ENCODE results near the gene MAP2K6.

Gene MAP2K6

DNA sequence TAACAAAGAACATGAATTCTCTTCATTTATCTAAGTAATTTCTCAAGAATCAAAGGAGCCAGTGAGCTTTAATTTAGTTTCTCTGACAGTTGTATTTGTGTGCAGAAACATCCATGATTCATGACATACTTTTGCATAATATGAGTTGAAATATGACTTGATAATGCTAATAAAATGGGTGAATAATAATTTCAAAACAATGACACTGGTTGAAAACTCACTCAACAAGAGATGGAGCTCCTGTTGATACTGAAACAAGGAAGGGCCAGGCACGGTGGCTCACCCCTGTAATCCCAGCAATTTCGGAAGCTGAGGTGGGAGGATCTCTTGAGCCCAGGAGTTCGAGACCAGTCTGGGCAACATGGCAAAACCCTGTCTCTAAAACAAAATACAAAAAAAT, 147.0 kb downstream of the MAP2K6 start:
- Histone ChIP-seq H3K9ac (ENCODE audit: low read length) (no peak overlapping the region), H3K27me3 (ENCODE audit: control insufficient read depth, insufficient read depth, low read length) (no peaks in the 10 kb centered on the region), H3K4me1 (ENCODE audit: control insufficient read depth, insufficient read depth, low read length) (no peaks in the 10 kb centered on the region), H3K4me3 (ENCODE audit: low read length) (no peak overlapping the region), H3K27ac (ENCODE audit: low read depth, low read length) (no peak overlapping the region), H3K36me3 (ENCODE audit: control insufficient read depth, insufficient read depth, low read length) (no peaks in the 10 kb centered on the region)

DNA sequence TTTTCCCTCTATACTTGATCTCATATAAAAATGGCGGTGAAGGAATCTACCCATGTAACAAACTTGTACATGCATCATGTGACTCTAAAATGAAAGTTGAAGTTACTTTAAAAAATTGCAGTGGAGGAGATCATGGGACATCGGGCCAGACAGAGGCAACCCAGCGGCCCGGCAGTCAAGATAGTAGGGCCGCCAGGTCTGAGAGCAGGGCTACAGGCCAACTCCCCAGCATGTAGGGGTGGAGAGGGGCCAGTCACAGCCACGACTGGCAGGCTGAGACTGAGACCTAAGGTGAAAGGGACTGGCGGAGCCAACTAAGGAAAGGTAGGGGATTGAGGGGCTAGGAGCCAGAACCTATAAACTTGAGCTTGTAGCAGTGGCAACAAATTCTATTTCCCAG, 150.9 kb downstream of the MAP2K6 start:
- Histone ChIP-seq H3K36me3 (ENCODE audit: control insufficient read depth, insufficient read depth, low read length) (no peaks in the 10 kb centered on the region), H3K27ac (ENCODE audit: low read depth, low read length) (no peak overlapping the region), H3K9ac (ENCODE audit: low read length) (no peak overlapping the region), H3K4me1 (ENCODE audit: control insufficient read depth, insufficient read depth, low read length) (no peaks in the 10 kb centered on the region), H3K4me3 (ENCODE audit: low read length) (no peak overlapping the region), H3K27me3 (ENCODE audit: control insufficient read depth, insufficient read depth, low read length) (no peaks in the 10 kb centered on the region)

DNA sequence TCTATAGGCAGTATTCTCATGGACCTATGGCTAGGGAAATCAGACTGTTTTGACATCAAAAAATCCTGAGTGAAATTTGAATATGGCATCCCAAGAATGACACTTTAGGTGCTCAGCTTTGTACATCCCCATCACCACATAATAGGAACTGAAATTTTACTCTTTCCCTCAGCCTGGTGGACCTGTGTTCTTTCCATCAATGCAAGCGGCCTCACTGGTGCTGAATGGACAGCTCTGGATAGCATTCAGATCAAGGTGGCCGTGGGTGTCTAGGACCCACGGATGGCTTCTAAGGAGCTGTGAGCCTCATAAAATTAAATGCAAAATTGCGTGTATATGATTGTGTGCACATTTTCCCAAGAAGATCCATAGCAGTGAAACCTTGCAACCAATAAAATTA, 152.6 kb downstream of the MAP2K6 start:
- Histone ChIP-seq H3K27ac (ENCODE audit: low read depth, low read length) (no peak overlapping the region), H3K4me1 (ENCODE audit: control insufficient read depth, insufficient read depth, low read length) (no peaks in the 10 kb centered on the region)

DNA sequence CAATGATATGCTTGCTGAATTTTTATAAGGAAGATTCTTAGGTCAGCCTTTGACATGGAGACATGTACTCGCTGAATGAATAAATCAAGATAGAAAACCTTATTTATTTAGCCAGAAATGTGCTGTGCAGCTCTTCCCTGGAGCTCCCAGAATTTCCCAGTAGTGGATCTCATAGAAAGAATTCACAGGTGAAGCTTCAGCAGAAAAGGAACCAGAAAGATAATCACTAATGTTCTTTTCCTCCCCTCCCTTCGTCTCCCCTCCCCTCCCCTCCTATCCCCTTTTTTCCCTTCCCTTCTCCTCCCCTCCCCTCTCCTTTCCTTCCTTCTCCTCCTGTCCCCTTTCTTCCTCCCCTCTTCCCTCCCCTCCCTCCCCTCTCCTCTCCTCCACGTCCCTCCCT, 158.2 kb downstream of the MAP2K6 start:
- Histone ChIP-seq H3K4me3 (ENCODE audit: low read length) (no peak overlapping the region), H3K27ac (ENCODE audit: low read depth, low read length) (no peak overlapping the region)

More for the DNA sequence above, 152.6 kb downstream of the MAP2K6 start:
- Histone ChIP-seq H3K9ac (ENCODE audit: low read length) (no peak overlapping the region), H3K4me3 (ENCODE audit: low read length) (no peak overlapping the region), H3K27me3 (ENCODE audit: control insufficient read depth, insufficient read depth, low read length) (no peaks in the 10 kb centered on the region), H3K36me3 (ENCODE audit: control insufficient read depth, insufficient read depth, low read length) (no peaks in the 10 kb centered on the region)

DNA sequence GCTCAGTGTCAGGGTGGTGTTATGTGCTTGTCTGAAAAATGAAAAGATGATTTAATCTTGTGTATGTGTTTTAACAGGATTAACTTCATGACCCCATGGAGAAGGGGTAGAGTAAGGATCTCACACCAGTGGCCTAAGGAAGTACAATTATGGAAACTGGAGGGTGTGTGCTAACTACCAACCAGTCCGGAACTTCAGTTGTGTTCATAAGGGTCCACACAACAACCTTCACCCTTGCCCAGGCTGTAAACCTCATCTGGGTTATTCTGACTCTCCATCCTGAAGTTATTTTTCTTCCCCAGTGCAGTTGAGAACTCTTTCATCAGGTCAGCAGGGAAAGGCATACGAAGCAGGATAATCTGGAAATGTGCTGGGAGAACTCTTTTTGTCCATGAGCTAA, 158.9 kb downstream of the MAP2K6 start:
- H3K4me3 ChIP-seq (ENCODE audit: low read length): no peak overlapping the region
- no peak overlapping the region for H3K27ac ChIP-seq (ENCODE audit: low read depth, low read length)
- H3K4me1 ChIP-seq (ENCODE audit: control insufficient read depth, insufficient read depth, low read length): no peaks in the 10 kb centered on the region

More for the DNA sequence above, 158.2 kb downstream of the MAP2K6 start:
- Histone ChIP-seq H3K36me3 (ENCODE audit: control insufficient read depth, insufficient read depth, low read length) (no peaks in the 10 kb centered on the region), H3K9ac (ENCODE audit: low read length) (no peak overlapping the region), H3K4me1 (ENCODE audit: control insufficient read depth, insufficient read depth, low read length) (no peaks in the 10 kb centered on the region), H3K27me3 (ENCODE audit: control insufficient read depth, insufficient read depth, low read length) (no peaks in the 10 kb centered on the region)

DNA sequence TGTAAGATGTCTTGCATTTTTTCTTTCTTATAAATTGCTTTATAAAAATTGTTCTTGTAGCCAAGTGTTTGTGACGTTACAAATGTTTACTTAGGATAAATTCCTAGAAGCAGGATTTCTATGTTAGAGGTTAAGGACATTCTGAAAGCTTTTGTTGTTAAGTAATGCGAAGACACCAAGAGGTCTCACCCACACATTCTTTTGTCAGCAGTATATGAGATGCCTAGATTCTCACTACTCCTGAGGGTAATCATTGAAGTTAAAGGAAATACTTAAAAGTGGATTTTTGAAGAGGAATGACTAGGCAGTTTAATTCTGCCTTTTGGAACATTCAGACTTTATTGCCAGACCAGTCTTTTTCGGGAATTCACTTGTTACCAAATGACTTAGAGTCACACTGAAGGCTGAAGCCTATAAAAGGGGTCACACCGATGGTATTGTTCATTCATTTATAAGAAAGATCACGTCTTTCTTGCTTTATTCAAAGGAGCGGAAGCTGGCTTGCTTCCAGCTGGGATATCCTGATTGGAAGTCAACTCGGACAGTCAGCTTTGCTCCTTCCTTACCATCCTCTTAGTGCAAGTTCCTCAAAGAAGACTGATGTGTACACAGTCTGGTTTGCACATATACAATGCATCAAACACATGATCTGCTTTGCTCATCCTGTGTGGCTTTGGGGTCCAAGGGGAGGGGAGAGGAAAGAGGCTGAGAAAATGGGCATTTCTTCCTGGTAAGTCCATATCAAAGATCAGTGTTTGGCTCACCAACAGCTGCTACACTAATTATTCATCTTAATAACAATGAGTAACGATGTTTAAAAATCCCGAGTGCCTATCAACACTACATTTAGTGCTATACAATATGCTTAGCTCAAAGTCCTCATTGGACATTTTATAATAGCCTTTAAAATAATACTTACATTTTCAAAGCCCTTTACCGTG, 160.0 kb downstream of the MAP2K6 start:
- Histone ChIP-seq H3K4me1 (ENCODE audit: control insufficient read depth, insufficient read depth, low read length) (no peaks in the 10 kb centered on the region), H3K36me3 (ENCODE audit: control insufficient read depth, insufficient read depth, low read length) (no peaks in the 10 kb centered on the region), H3K4me3 (ENCODE audit: low read length) (no peak overlapping the region), H3K27me3 (ENCODE audit: control insufficient read depth, insufficient read depth, low read length) (no peaks in the 10 kb centered on the region), H3K27ac (ENCODE audit: low read depth, low read length) (no peak overlapping the region), H3K9ac (ENCODE audit: low read length) (no peak overlapping the region)

More for the DNA sequence above, 158.9 kb downstream of the MAP2K6 start:
- Histone ChIP-seq H3K36me3 (ENCODE audit: control insufficient read depth, insufficient read depth, low read length) (no peaks in the 10 kb centered on the region), H3K9ac (ENCODE audit: low read length) (no peak overlapping the region), H3K27me3 (ENCODE audit: control insufficient read depth, insufficient read depth, low read length) (no peaks in the 10 kb centered on the region)

DNA sequence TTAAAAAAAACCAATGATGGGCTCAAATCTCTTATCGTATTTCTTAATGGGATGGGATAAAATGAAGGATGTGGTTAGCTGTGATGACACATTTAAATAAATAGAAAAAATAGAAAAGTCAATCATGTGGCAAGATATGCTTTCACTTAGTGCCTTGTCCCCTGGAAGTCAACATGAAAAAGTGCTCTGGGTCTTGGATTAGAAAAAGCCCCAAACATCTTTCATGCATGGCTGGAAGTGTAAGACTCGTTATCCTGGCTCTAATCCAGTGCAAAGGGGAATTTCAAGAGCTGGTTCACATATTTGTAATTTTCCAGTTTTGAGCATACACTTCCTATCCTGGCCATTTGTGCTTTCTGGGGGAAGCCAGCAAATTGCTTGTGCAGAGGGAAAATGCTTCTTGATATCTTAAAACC, 160.9 kb downstream of the MAP2K6 start:
- no peaks in the 10 kb centered on the region for H3K36me3 ChIP-seq (ENCODE audit: control insufficient read depth, insufficient read depth, low read length)
- no peak overlapping the region for H3K27ac ChIP-seq (ENCODE audit: low read depth, low read length)
- no peak overlapping the region for H3K4me3 ChIP-seq (ENCODE audit: low read length)
- H3K4me1 ChIP-seq (ENCODE audit: control insufficient read depth, insufficient read depth, low read length): no peaks in the 10 kb centered on the region
- no peak overlapping the region for H3K9ac ChIP-seq (ENCODE audit: low read length)
- no peaks in the 10 kb centered on the region for H3K27me3 ChIP-seq (ENCODE audit: control insufficient read depth, insufficient read depth, low read length)

DNA sequence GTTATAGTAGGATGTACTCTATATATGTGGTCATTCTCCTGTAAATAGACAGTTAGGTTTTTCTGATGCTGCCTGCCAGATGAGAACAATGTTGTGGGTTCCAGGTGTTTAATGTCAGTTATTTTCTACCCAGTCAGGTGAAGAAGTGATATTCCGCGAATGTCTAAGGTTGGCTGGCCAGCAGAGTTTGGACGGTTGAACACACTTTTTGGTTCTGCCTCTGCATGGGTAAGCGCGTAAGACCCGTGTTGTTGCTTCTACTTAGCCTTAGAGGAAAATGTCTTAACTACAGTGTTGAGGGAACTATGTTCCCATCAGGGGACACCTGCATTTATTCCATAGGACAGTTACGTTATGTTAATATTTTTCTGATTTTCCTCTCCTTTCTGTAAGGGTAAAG, 162.6 kb downstream of the MAP2K6 start:
- no peak overlapping the region for H3K4me3 ChIP-seq (ENCODE audit: low read length)
- no peaks in the 10 kb centered on the region for H3K36me3 ChIP-seq (ENCODE audit: control insufficient read depth, insufficient read depth, low read length)
- no peak overlapping the region for H3K27ac ChIP-seq (ENCODE audit: low read depth, low read length)
- H3K4me1 ChIP-seq (ENCODE audit: control insufficient read depth, insufficient read depth, low read length): no peaks in the 10 kb centered on the region
- H3K9ac ChIP-seq (ENCODE audit: low read length): no peak overlapping the region
- no peaks in the 10 kb centered on the region for H3K27me3 ChIP-seq (ENCODE audit: control insufficient read depth, insufficient read depth, low read length)

DNA sequence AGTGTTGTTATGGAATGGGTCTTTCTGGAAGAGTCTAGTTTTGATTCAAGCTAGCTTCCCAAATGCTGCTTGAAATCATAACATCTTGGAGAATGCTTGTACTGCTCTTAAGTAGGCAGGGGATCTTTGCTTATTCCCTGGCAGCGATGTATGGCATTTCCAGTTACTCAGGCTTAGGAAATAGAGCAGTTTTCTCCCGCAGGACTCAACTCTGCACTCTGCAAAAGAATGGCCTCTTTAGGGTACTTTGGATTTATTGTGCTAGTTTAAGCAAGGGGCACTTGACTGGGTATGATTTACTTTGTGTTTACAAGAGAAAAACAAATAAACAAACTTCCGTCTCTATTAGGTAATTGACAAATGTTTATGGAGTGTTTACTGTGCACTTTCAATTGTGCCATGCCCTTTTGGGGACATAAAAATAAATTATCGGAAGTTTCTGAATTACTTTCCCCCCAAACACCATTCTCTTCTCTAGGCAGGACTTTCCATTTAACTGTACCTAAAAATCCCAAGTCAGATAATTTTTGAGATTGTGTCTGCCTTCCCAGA, 164.0 kb downstream of the MAP2K6 start:
- Histone ChIP-seq H3K4me1 (ENCODE audit: control insufficient read depth, insufficient read depth, low read length) (no peaks in the 10 kb centered on the region), H3K4me3 (ENCODE audit: low read length) (no peak overlapping the region), H3K27me3 (ENCODE audit: control insufficient read depth, insufficient read depth, low read length) (no peaks in the 10 kb centered on the region), H3K36me3 (ENCODE audit: control insufficient read depth, insufficient read depth, low read length) (no peaks in the 10 kb centered on the region), H3K27ac (ENCODE audit: low read depth, low read length) (no peak overlapping the region), H3K9ac (ENCODE audit: low read length) (no peak overlapping the region)

DNA sequence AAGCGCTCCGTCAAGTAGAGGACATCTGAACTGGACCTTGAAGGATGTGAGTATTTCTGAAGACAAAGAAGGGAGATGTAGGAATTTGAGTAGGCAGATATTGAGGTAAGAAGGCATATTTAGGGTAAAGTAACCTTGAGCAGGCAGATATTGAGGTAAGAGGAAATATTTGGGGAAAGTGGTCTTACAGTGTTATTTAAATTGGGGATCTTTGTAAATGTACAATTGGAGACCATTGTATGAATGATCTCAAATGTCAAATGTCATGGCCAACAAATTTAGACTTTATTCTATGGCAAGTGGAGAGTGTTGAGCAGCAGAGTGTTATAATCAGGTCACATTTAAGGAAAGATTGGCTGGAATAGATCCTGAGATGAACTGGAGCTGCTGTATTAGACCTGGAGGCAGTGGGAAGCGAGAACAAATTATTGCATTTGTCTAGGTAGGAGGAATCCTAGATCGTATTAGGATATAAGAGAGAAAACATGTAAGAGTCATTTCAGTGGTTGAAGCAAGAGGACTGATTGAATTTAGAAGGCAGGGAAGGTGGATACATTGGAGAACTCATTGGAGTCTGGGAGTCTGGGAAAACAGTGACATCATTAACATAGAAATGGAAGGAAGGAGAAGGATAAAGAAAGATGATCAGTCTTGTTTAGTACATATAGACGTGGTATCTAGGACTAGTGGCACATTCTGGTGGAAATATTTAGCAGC, 165.6 kb downstream of the MAP2K6 start:
- no peaks in the 10 kb centered on the region for H3K36me3 ChIP-seq (ENCODE audit: control insufficient read depth, insufficient read depth, low read length)
- H3K4me1 ChIP-seq (ENCODE audit: control insufficient read depth, insufficient read depth, low read length): no peaks in the 10 kb centered on the region
- no peak overlapping the region for H3K9ac ChIP-seq (ENCODE audit: low read length)
- H3K4me3 ChIP-seq (ENCODE audit: low read length): no peak overlapping the region
- H3K27me3 ChIP-seq (ENCODE audit: control insufficient read depth, insufficient read depth, low read length): no peaks in the 10 kb centered on the region
- H3K27ac ChIP-seq (ENCODE audit: low read depth, low read length): no peak overlapping the region

DNA sequence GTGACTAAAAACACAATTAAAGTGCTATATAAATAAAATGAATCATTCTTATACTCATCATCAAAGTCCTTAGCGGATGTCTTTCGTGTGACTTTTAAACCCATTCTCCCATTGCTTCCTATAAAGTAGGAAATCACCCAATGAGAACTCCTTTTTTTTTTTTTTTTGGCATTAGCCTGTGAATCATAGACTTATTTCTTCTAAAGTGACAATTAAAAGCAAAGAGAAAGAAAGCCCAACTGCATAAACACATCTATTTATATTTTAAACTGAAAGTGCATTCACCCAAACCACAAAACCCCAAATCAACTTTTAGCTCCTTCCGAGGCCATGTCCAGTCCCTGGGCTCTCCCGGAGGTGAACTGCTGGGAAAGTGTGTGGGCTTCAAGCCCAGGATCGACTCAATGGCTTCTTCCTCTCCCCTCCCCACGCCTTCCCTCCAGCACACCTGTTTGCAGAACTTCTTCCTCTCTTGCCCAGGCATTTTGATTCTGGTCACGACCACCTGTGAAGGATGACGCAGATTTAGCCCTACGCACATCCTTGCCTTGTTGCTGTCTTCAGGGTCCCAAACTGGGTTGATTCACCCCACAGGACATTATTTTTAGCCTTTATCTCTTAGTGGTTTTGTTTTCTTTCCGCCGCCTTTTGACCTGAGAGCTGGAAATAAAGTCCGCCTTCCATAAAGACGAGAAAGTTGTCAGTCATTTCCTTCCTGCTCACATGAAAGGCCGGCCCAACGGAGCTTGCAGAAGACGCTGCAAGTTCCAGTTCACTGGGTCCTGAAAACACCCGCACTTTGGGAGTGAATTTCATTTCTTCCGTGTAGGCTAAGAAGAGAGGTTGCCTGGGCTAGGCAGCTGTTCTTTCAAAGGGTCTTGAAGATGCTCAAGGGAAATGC, 166.8 kb downstream of the MAP2K6 start:
- Histone ChIP-seq H3K9ac (ENCODE audit: low read length) (no peak overlapping the region), H3K4me1 (ENCODE audit: control insufficient read depth, insufficient read depth, low read length) (no peaks in the 10 kb centered on the region), H3K4me3 (ENCODE audit: low read length) (peak overlapping the region; percentile 39), H3K36me3 (ENCODE audit: control insufficient read depth, insufficient read depth, low read length) (no peaks in the 10 kb centered on the region), H3K27ac (ENCODE audit: low read depth, low read length) (no peak overlapping the region), H3K27me3 (ENCODE audit: control insufficient read depth, insufficient read depth, low read length) (no peaks in the 10 kb centered on the region)

DNA sequence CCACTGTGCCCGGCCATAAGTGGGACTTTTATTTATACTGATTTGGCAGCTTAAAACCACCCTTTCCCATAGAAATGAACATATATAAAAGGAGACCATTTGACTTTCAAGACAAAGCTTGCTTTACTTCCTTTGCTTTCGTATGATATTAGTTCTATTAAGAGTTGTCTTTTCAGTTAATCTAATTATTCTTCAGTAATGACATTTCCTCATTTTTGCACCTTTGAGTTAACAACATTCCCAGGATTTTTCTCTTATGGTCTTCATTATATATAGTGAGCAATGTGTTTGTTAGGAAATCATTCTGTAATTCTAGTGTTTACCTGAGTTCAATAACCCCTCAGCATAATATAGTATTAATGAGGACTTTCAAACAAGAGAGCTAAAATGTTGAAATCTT, 173.8 kb downstream of the MAP2K6 start:
- H3K27me3 ChIP-seq (ENCODE audit: control insufficient read depth, insufficient read depth, low read length): no peaks in the 10 kb centered on the region
- no peak overlapping the region for H3K4me3 ChIP-seq (ENCODE audit: low read length)
- H3K4me1 ChIP-seq (ENCODE audit: control insufficient read depth, insufficient read depth, low read length): no peaks in the 10 kb centered on the region
- no peak overlapping the region for H3K27ac ChIP-seq (ENCODE audit: low read depth, low read length)
- no peak overlapping the region for H3K9ac ChIP-seq (ENCODE audit: low read length)
- no peaks in the 10 kb centered on the region for H3K36me3 ChIP-seq (ENCODE audit: control insufficient read depth, insufficient read depth, low read length)

Data from rectal smooth muscle tissue (tissue), 1 donor.